ENCODE results near the gene KIAA1217. TPM values are rescaled to one million over a fixed set of nuclear protein-coding genes. Genes with fewer than 3 reads are reported as not detected.
"Not testable (repeated sequence)": the region's sequence is repeated elsewhere in the genome, so short reads cannot be mapped to it uniquely, and the experiment has no call there.

The KIAA1217 gene
- total RNA-seq, 2 experiments from 2014 or later = 0.67 to 1.3 TPM

GRCh38 chr10:24437302-24437701 lies 228.4 kb downstream of the KIAA1217 start:
- no peaks in the 10 kb centered on the region for H3K9me3 Mint-ChIP-seq
- H3K4me1 Mint-ChIP-seq (ENCODE audit: low read depth) = no peaks in the 10 kb centered on the region
- TF ChIP-seq CTCF (IDR thresholded peaks at IDR 0.05) = no peak
- H3K4me3 Mint-ChIP-seq = no peak overlapping the region
- ChIA-PET POLR2A (no interaction called here), CTCF (no interaction called here)
- peaks cover 1% of the 10 kb centered on the region for H3K27me3 Mint-ChIP-seq
- intact Hi-C loops (cut with micrococcal nuclease) = no loop called here
- H3K27ac Mint-ChIP-seq = no peak overlapping the region
- no peak for DNase-seq
- ATAC-seq = no peak
- no peaks in the 10 kb centered on the region for H3K36me3 Mint-ChIP-seq (ENCODE audit: low read depth)

- no peak overlapping the region for H3K27ac Mint-ChIP-seq
- TF ChIP-seq CTCF (IDR thresholded peaks at IDR 0.05) = no peak
- intact Hi-C loops (cut with micrococcal nuclease) = no loop called here
- H3K4me1 Mint-ChIP-seq (ENCODE audit: low read depth) = no peaks in the 10 kb centered on the region
- DNase-seq = no peak
- no peaks in the 10 kb centered on the region for H3K9me3 Mint-ChIP-seq
- H3K27me3 Mint-ChIP-seq = peaks cover 4% of the 10 kb centered on the region
- ATAC-seq = no peak
- ChIA-PET POLR2A (no interaction called here), CTCF (no interaction called here)
- no peaks in the 10 kb centered on the region for H3K36me3 Mint-ChIP-seq (ENCODE audit: low read depth)
- no peak overlapping the region for H3K4me3 Mint-ChIP-seq
These were observed 229.9 kb downstream of the KIAA1217 start for GRCh38 chr10:24438800-24439199.

GRCh38 chr10:24439935-24440334 lies 231.0 kb downstream of the KIAA1217 start:
- peaks cover 4% of the 10 kb centered on the region for H3K27me3 Mint-ChIP-seq
- TF ChIP-seq CTCF (IDR thresholded peaks at IDR 0.05) = no peak
- H3K9me3 Mint-ChIP-seq = no peaks in the 10 kb centered on the region
- no peak for ATAC-seq
- no peaks in the 10 kb centered on the region for H3K4me1 Mint-ChIP-seq (ENCODE audit: low read depth)
- H3K4me3 Mint-ChIP-seq = no peak overlapping the region
- no peak for DNase-seq
- CTCF ChIA-PET = no interaction called here
- no peaks in the 10 kb centered on the region for H3K36me3 Mint-ChIP-seq (ENCODE audit: low read depth)
- H3K27ac Mint-ChIP-seq = no peak overlapping the region
- POLR2A ChIA-PET = no interaction called here
- intact Hi-C loops (cut with micrococcal nuclease) = no loop called here

- peaks cover 4% of the 10 kb centered on the region for H3K27me3 Mint-ChIP-seq
- DNase-seq (no peak), ATAC-seq (no peak)
- no peak overlapping the region for H3K27ac Mint-ChIP-seq
- ChIA-PET POLR2A (interaction anchor here (0.6 kb wide), 1 partner anchor 94 kb away, joined by 3 read pairs; no protein-coding TSS in a partner anchor), CTCF (no interaction called here)
- no peaks in the 10 kb centered on the region for H3K36me3 Mint-ChIP-seq (ENCODE audit: low read depth)
- H3K4me1 Mint-ChIP-seq (ENCODE audit: low read depth) = no peaks in the 10 kb centered on the region
- no peak for TF ChIP-seq CTCF (IDR thresholded peaks at IDR 0.05)
- H3K4me3 Mint-ChIP-seq = no peak overlapping the region
- intact Hi-C loops (cut with micrococcal nuclease) = no loop called here
- no peaks in the 10 kb centered on the region for H3K9me3 Mint-ChIP-seq
These were observed 232.2 kb downstream of the KIAA1217 start for GRCh38 chr10:24440817-24441797.

- H3K4me1 Mint-ChIP-seq (ENCODE audit: low read depth) = no peaks in the 10 kb centered on the region
- DNase-seq (no peak), ATAC-seq (no peak)
- TF ChIP-seq CTCF (IDR thresholded peaks at IDR 0.05) = no peak
- CTCF ChIA-PET = no interaction called here
- POLR2A ChIA-PET = no interaction called here
- no peaks in the 10 kb centered on the region for H3K36me3 Mint-ChIP-seq (ENCODE audit: low read depth)
- H3K27me3 Mint-ChIP-seq = peaks cover 7% of the 10 kb centered on the region
- H3K9me3 Mint-ChIP-seq = no peaks in the 10 kb centered on the region
- no peak overlapping the region for H3K27ac Mint-ChIP-seq
- intact Hi-C loops (cut with micrococcal nuclease) = no loop called here
- H3K4me3 Mint-ChIP-seq = no peak overlapping the region
These were observed 233.3 kb downstream of the KIAA1217 start for GRCh38 chr10:24442234-24442633.

GRCh38 chr10:24442641-24443174 lies 233.8 kb downstream of the KIAA1217 start:
- H3K9me3 Mint-ChIP-seq; H3K36me3 Mint-ChIP-seq (ENCODE audit: low read depth); DNase-seq; H3K4me1 Mint-ChIP-seq (ENCODE audit: low read depth); H3K27me3 Mint-ChIP-seq; CTCF ChIA-PET; H3K27ac Mint-ChIP-seq; H3K4me3 Mint-ChIP-seq; POLR2A ChIA-PET; intact Hi-C loops (cut with micrococcal nuclease); ATAC-seq: not testable (repeated sequence)
